ENCODE data around the gene FOXO4. TPM values are rescaled to one million over a fixed set of nuclear protein-coding genes. Genes with fewer than 3 reads are reported as not detected.

FOXO4 gene
- total RNA-seq, 1 donor from 2014 or later = 8.0 TPM

GRCh38 chrX:71060127-71060526 is 35.5 kb upstream of the FOXO4 start:
- Histone ChIP-seq H3K9me3 (no peaks in the 10 kb centered on the region), H3K27ac (no peak overlapping the region), H3K4me3 (no peak overlapping the region), H3K27me3 (no peaks in the 10 kb centered on the region), H3K4me1 (no peaks in the 10 kb centered on the region), H3K36me3 (peaks cover 16 to 27% of the 10 kb centered on the region in 2 donors)
- no peak for DNase-seq (ENCODE audit: low spot score in 2 of 2)
- no peak for TF ChIP-seq CTCF (IDR thresholded peaks at IDR 0.05)
- intact Hi-C loops (cut with DNase I) = no loop called here

DNA sequence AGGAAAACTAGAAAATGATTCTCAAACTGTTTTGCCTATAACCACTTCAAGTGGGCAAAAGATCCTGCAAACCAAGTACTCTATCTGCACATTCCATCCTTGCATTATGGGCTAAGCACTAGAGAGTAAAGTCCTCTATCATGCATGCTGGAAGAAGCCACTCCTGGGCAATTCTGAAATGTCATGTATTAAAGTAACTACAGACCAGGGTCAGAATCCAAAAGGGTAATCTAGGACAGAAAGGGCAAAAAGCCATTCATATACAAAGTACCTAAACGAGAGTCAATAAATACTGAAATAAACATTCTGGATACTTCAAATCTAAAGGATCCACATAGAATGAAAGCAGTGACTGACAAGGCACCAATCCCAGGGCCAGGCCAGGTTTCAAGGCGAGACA is 28.6 kb upstream of the FOXO4 start:
- intact Hi-C loops (cut with DNase I) = no loop called here
- no peak for TF ChIP-seq CTCF (IDR thresholded peaks at IDR 0.05)
- Histone ChIP-seq H3K27ac (peak overlapping the region; percentile 70 to 85), H3K4me3 (peak overlapping the region; percentile 55 to 68), H3K36me3 (peaks cover 0 to under 1% of the 10 kb centered on the region in 2 donors), H3K4me1 (peaks cover 0 to 4% of the 10 kb centered on the region in 2 donors), H3K27me3 (no peaks in the 10 kb centered on the region), H3K9me3 (no peaks in the 10 kb centered on the region)
- DNase-seq (ENCODE audit: low spot score in 2 of 2) = no peak

- no peaks in the 10 kb centered on the region for H3K36me3 ChIP-seq
Measured at GRCh38 chrX:71067712-71068043, 28.0 kb upstream of the FOXO4 start.

GRCh38 chrX:71068044-71068918 is 27.4 kb upstream of the FOXO4 start, which contains the start of gene SNX12:
TSS of gene SNX12 (minus strand) at chrX:71068334. CDS start at chrX:71068306, 28 bp downstream.
- H3K4me3 ChIP-seq = peak within 1 kb of the TSS; percentile 55 to 68
- H3K27ac ChIP-seq = peak within 1 kb of the TSS; percentile 70 to 85
- no peaks in the 10 kb centered on the region for H3K27me3 ChIP-seq
- TF ChIP-seq CTCF (IDR thresholded peaks at IDR 0.05) = peak in 1 of 3 experiments; percentile 92
- peaks cover 0 to 4% of the 10 kb centered on the region in 2 donors for H3K4me1 ChIP-seq
- H3K9me3 ChIP-seq = no peaks in the 10 kb centered on the region
- no peaks in the 10 kb centered on the region for H3K36me3 ChIP-seq
- intact Hi-C loops (cut with DNase I) = loop anchor here (1.0 kb wide), 3 partner anchors 27 to 111 kb away; partner anchors contain the start of genes FOXO4 and MED12
- DNase-seq (ENCODE audit: low spot score in 2 of 2) = peak; percentile 84 to 96

More at GRCh38 chrX:71067712-71068043, 28.0 kb upstream of the FOXO4 start:
- TF ChIP-seq CTCF (IDR thresholded peaks at IDR 0.05) = no peak
- intact Hi-C loops (cut with DNase I) = loop anchor here (1.0 kb wide), 3 partner anchors 28 to 112 kb away; partner anchors contain the start of genes FOXO4 and MED12
- no peaks in the 10 kb centered on the region for H3K9me3 ChIP-seq
- peaks cover 0 to 4% of the 10 kb centered on the region in 2 donors for H3K4me1 ChIP-seq
- no peak for DNase-seq (ENCODE audit: low spot score in 2 of 2)
- H3K27me3 ChIP-seq = no peaks in the 10 kb centered on the region
- H3K27ac ChIP-seq = peak overlapping the region; percentile 70 to 85
- H3K4me3 ChIP-seq = peak overlapping the region; percentile 55 to 68

- no peaks in the 10 kb centered on the region for H3K36me3 ChIP-seq
- no peaks in the 10 kb centered on the region for H3K9me3 ChIP-seq
- TF ChIP-seq CTCF (IDR thresholded peaks at IDR 0.05) = no peak
- no peak overlapping the region for H3K27ac ChIP-seq
- no peak for DNase-seq (ENCODE audit: low spot score in 2 of 2)
- peaks cover 0 to 4% of the 10 kb centered on the region in 2 donors for H3K4me1 ChIP-seq
- H3K4me3 ChIP-seq = no peak overlapping the region
- H3K27me3 ChIP-seq = no peaks in the 10 kb centered on the region
- intact Hi-C loops (cut with DNase I) = no loop called here
Measured at GRCh38 chrX:71070531-71070930, 25.1 kb upstream of the FOXO4 start.

Data from ascending aorta (tissue), 2 donors.